Panc1 (cell line): ENCODE results near the gene GAL3ST2.

Experiments
- CTCF ChIP-seq: fragments of 450-650 bp; IDR thresholded peaks from 2 replicates; pipeline ENCODE4 v1.5.1; 2017; ENCODE audit warnings: mild to moderate bottlenecking
- POLR2AphosphoS5 ChIP-seq: IDR thresholded peaks from 2 replicates; pipeline ENCODE4 v1.6.1; 2012; ENCODE audit warnings: mild to moderate bottlenecking, low read depth, low read length, moderate library complexity
- SIN3A ChIP-seq: IDR thresholded peaks from 2 replicates; pipeline ENCODE4 v1.6.1; 2012; ENCODE audit warnings: low read depth, mild to moderate bottlenecking, low read length, moderate library complexity, borderline replicate concordance; ENCODE audit not compliant: insufficient read depth
- TCF7L2 ChIP-seq: IDR thresholded peaks from 2 replicates; pipeline ENCODE4 v1.6.1; 2011; ENCODE audit warnings: mild to moderate bottlenecking, low read depth, low read length, inconsistent platforms

- TF ChIP-seq CTCF (no peak), POLR2AphosphoS5 (no peak), SIN3A (no peak), TCF7L2 (no peak)
Observed at GRCh38 chr2:241759067-241759807, 17.4 kb upstream of the GAL3ST2 start.
